SK-N-SH (cell line): ENCODE results near the gene STK35. TPM values are rescaled to one million over a fixed set of nuclear protein-coding genes. Genes with fewer than 3 reads are reported as not detected.

Experiments
- CTCF ChIA-PET: fragments of 300-600, 350-600 bp; formaldehyde crosslinking; extraction: SDS; loops from one replicate; lab custom pipeline; 2021; lab: Yijun Ruan, JAX
- POLR2A ChIA-PET: fragments of 350-600 bp; sonication (Branson Sonifier 250); formaldehyde crosslinking; extraction: SDS; loops from one replicate; lab custom pipeline; 2020; ENCODE audit warnings: antibody characterized with exemption, inconsistent platforms; lab: Yijun Ruan, JAX
- DNase-seq: peaks from one replicate; pipeline ENCODE4 v3.0.0; 2012
- H2AFZ ChIP-seq: fragments of 200-600 bp; sonication (generic); 2 replicates; pipeline ENCODE4 v1.8.1; 2016; ENCODE audit warnings: antibody characterized with exemption, mild to moderate bottlenecking, low read depth
- H3F3A ChIP-seq: fragments of 200-600 bp; sonication (generic); replicated peaks from 2 replicates; pipeline ENCODE3; 2016; ENCODE audit warnings: antibody characterized with exemption, mild to moderate bottlenecking; ENCODE audit not compliant: insufficient read depth
- H3K27ac ChIP-seq, 2 experiments: fragments of 200-500 bp in 1 of 2; fragments of 200-600 bp in 1 of 2; sonication (Bioruptor generic) in 1 of 2; sonication (generic), shearing (Covaris generic) in 1 of 2; 2 replicates each; pipeline versions ENCODE4 v1.5.1 to v1.6.1; 2014 to 2016; ENCODE audit warnings: low read depth in 2 of 2, inconsistent platforms in 1 of 2, low read length in 1 of 2, mild to moderate bottlenecking in 1 of 2, mixed read lengths in 1 of 2
- H3K27me3 ChIP-seq: fragments of 200-600 bp; sonication (generic), shearing (Covaris generic); 2 replicates; pipeline ENCODE4 v1.6.1; 2016; ENCODE audit warnings: mixed run types; ENCODE audit not compliant: insufficient read depth
- H3K36me3 ChIP-seq, 2 experiments: fragments of 200-500 bp in 1 of 2; fragments of 200-600 bp in 1 of 2; sonication (Bioruptor generic) in 1 of 2; sonication (generic) in 1 of 2; replicated peaks in 1 of 2; 2 replicates each; pipeline versions ENCODE3 to v1.5.1; 2014 to 2016; ENCODE audit warnings: low read length in 1 of 2, mild to moderate bottlenecking in 1 of 2; ENCODE audit not compliant: insufficient read depth in 2 of 2, control insufficient read depth in 1 of 2
- H3K4me1 ChIP-seq, 2 experiments: fragments of 200-500 bp in 1 of 2; fragments of 200-600 bp in 1 of 2; sonication (Bioruptor generic) in 1 of 2; sonication (generic), shearing (Covaris generic) in 1 of 2; 2 replicates each; pipeline versions ENCODE4 v1.5.1 to v1.6.1; 2014 to 2016; ENCODE audit warnings: low read depth in 1 of 2, low read length in 1 of 2, mixed run types in 1 of 2; ENCODE audit not compliant: insufficient read depth in 2 of 2, control insufficient read depth in 1 of 2
- H3K4me2 ChIP-seq: fragments of 200-600 bp; sonication (generic), shearing (Covaris generic); 2 replicates; pipeline ENCODE4 v1.6.1; 2017; ENCODE audit warnings: mixed run types
- H3K4me3 ChIP-seq, 2 experiments: fragments of 200-500 bp in 1 of 2; fragments of 200-600 bp in 1 of 2; sonication (Bioruptor generic) in 1 of 2; sonication (generic), shearing (Covaris generic) in 1 of 2; 2 replicates each; pipeline versions ENCODE4 v1.5.1 to v1.8.1; 2014 to 2016; ENCODE audit warnings: low read depth in 2 of 2, inconsistent platforms in 1 of 2, low read length in 1 of 2, mild to moderate bottlenecking in 1 of 2, mixed read lengths in 1 of 2, moderate library complexity in 1 of 2
- H3K79me2 ChIP-seq: fragments of 200-600 bp; sonication (generic); 2 replicates; pipeline ENCODE4 v1.8.1; 2017; ENCODE audit warnings: mild to moderate bottlenecking; ENCODE audit not compliant: insufficient read depth
- H3K9ac ChIP-seq: fragments of 200-600 bp; sonication (generic); 2 replicates; pipeline ENCODE4 v1.6.1; 2017; ENCODE audit warnings: mixed run types
- H3K9me2 ChIP-seq: fragments of 200-600 bp; sonication (generic); 2 replicates; pipeline ENCODE4 v1.6.1; 2017; ENCODE audit warnings: mixed run types
- H3K9me3 ChIP-seq: fragments of 200-600 bp; sonication (generic); 2 replicates; pipeline ENCODE4 v1.6.1; 2017; ENCODE audit warnings: mixed run types, mild to moderate bottlenecking, moderate library complexity
- H4K20me1 ChIP-seq: fragments of 200-600 bp; sonication (generic); 2 replicates; pipeline ENCODE4 v1.6.1; 2017; ENCODE audit warnings: mild to moderate bottlenecking, mixed run types; ENCODE audit not compliant: insufficient read depth
- EP300 ChIP-seq, 2 experiments: IDR thresholded peaks; 2 replicates each; pipeline versions ENCODE4 v1.4.0 to v1.6.1; 2012; ENCODE audit warnings: borderline replicate concordance in 1 of 2, low read depth in 1 of 2, low read length in 1 of 2
- FOSL2 ChIP-seq: IDR thresholded peaks from 2 replicates; pipeline ENCODE4 v1.4.0; 2012; ENCODE audit warnings: low read depth, mild to moderate bottlenecking, moderate library complexity, borderline replicate concordance
- JUND ChIP-seq: IDR thresholded peaks from 2 replicates; pipeline ENCODE4 v1.4.0; 2012
- POLR2AphosphoS5 ChIP-seq: IDR thresholded peaks from 2 replicates; pipeline ENCODE4 v1.6.1; 2012; ENCODE audit warnings: low read depth, low read length
- RCOR1 ChIP-seq: fragments of 150-350 bp; IDR thresholded peaks from 2 replicates; pipeline ENCODE4 v1.6.1; 2017; ENCODE audit warnings: antibody characterized with exemption, low read length
- SIN3A ChIP-seq: IDR thresholded peaks from 2 replicates; pipeline ENCODE4 v1.6.1; 2012; ENCODE audit warnings: low read depth, mild to moderate bottlenecking, low read length, moderate library complexity, borderline replicate concordance
- SMC3 ChIP-seq: IDR thresholded peaks from 2 replicates; pipeline ENCODE4 v1.6.1; 2012; ENCODE audit warnings: low read depth, low read length, improper control_type of control experiment
- TAF1 ChIP-seq: IDR thresholded peaks from 2 replicates; pipeline ENCODE4 v1.6.1; 2012; ENCODE audit warnings: low read depth, mild to moderate bottlenecking, low read length, moderate library complexity, borderline replicate concordance
- TCF12 ChIP-seq: IDR thresholded peaks from 2 replicates; pipeline ENCODE4 v1.4.0; 2012
- USF1 ChIP-seq: IDR thresholded peaks from 2 replicates; pipeline ENCODE4 v1.4.0; 2012; ENCODE audit warnings: low read depth, borderline replicate concordance
- YY1 ChIP-seq: IDR thresholded peaks from 2 replicates; pipeline ENCODE4 v1.4.0; 2012; ENCODE audit warnings: low read depth, mild to moderate bottlenecking
- ZBTB33 ChIP-seq: IDR thresholded peaks from 2 replicates; pipeline ENCODE4 v1.4.0; 2012; ENCODE audit warnings: low read depth, borderline replicate concordance
- WGBS: methylation state at CpG from one replicate; pipeline ENCODE4 v1.1.6; 2017; ENCODE audit warnings: low lambda C conversion rate; 5-methylcytosine and 5-hydroxymethylcytosine counted together
- polyA plus RNA-seq, 3 experiments: library from polyadenylated mRNA; depleted of rRNA; stranded (reverse); fragments of >200 nt; gene quantifications; 2 replicates each; pipeline ENCODE4 v1.2.3, GENCODE V29; 2012
- TF ChIP-seq, protein P1 (sequence below): IDR thresholded peaks from 2 replicates; pipeline ENCODE4 v1.6.1; 2012; ENCODE audit warnings: mild to moderate bottlenecking, low read depth, low read length, moderate library complexity

STK35 gene
- polyA plus RNA-seq, 1 of the 3 experiments (the other 2 are of a cell fraction): 6.7 TPM

DNA sequence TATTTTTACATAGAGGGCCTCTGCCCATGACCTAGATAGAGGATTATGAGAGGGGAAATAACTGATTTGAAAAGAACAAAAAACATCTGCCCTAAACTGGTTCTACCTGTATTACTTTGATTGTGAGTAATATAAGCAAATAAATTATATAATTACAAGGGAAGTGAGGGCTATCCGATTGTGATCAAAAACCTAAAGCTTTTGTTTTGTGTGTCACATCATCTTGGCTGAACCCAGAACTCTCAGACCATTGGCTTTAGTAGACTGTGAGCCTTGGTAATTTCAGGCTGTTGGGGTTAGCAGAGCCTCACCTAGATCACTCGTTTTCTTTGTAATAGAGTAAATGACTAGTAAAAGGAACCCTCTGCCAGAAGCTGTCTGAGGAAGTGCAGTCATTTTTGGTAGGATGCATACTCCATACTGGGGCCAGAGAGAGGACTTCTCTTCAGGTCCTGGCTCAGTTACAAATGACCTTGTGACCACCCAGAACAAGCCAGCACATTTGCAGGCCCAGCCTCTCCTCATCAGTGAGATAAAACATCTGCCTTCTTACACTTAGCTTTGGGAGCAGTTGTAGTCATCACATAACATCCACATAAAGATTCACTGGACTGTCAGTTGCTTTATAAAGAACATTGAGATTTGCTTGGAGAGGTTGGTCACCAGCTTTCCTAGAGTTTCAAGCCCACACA, 13.5 kb downstream of the STK35 start:
- TF ChIP-seq YY1: no peak
- TF ChIP-seq TCF12: no peak
- no peak for TF ChIP-seq ZBTB33
- no peak for TF ChIP-seq USF1
- no peak for TF ChIP-seq EP300 (IDR thresholded peaks at IDR 0.05; ENCODE audit: borderline replicate concordance in 1 of 2, low read depth in 1 of 2, low read length in 1 of 2)
- TF ChIP-seq JUND: no peak
- TF ChIP-seq POLR2AphosphoS5: no peak
- no peak for TF ChIP-seq SIN3A
- peaks cover 67% of the 10 kb centered on the region for H4K20me1 ChIP-seq
- WGBS: 78% methylated on average over 2 of the region's 2 CpGs
- no peak overlapping the region for H3K9ac ChIP-seq
- H3K36me3 ChIP-seq: peaks cover 22 to 40% of the 10 kb centered on the region in 2 experiments
- H3K9me2 ChIP-seq: no peaks in the 10 kb centered on the region
- peaks cover 99% of the 10 kb centered on the region for H3K79me2 ChIP-seq
- H2AFZ ChIP-seq: no peak overlapping the region
- H3K27me3 ChIP-seq: no peaks in the 10 kb centered on the region
- no peak overlapping the region for H3K4me3 ChIP-seq
- H3K4me2 ChIP-seq: no peak overlapping the region
- no peaks in the 10 kb centered on the region for H3K9me3 ChIP-seq
- no peaks in the 10 kb centered on the region for H3F3A ChIP-seq
- ChIA-PET CTCF (interaction anchor here (0.8 kb wide), 1 partner anchor 108 kb away, joined by 3 read pairs; no protein-coding TSS in a partner anchor), POLR2A (no interaction called here)
- peaks cover 2 to 3% of the 10 kb centered on the region in 2 experiments; a peak in 3 of 4 replicates for H3K4me1 ChIP-seq
- H3K27ac ChIP-seq: no peak overlapping the region
- DNase-seq: no peak

- WGBS: 90% methylated on average over 6 of the region's 9 CpGs
- CTCF ChIA-PET: no interaction called here
- Histone ChIP-seq H3K27me3 (no peaks in the 10 kb centered on the region), H3K9me2 (no peaks in the 10 kb centered on the region), H3K4me3 (no peak overlapping the region), H3K9ac (no peak overlapping the region), H3K27ac (no peak overlapping the region), H3F3A (no peaks in the 10 kb centered on the region), H3K36me3 (peaks cover 22 to 37% of the 10 kb centered on the region in 2 experiments), H3K9me3 (no peaks in the 10 kb centered on the region), H4K20me1 (peaks cover 58% of the 10 kb centered on the region), H3K4me1 (peaks cover 0 to 2% of the 10 kb centered on the region in 2 experiments; a peak in 2 of 4 replicates), H2AFZ (no peak overlapping the region), H3K79me2 (peaks cover 99% of the 10 kb centered on the region), H3K4me2 (no peak overlapping the region)
- TF ChIP-seq POLR2AphosphoS5 (no peak), FOSL2 (no peak), SMC3 (no peak), TAF1 (no peak), RCOR1 (no peak), JUND (no peak)
- TF ChIP-seq, protein P1, sequence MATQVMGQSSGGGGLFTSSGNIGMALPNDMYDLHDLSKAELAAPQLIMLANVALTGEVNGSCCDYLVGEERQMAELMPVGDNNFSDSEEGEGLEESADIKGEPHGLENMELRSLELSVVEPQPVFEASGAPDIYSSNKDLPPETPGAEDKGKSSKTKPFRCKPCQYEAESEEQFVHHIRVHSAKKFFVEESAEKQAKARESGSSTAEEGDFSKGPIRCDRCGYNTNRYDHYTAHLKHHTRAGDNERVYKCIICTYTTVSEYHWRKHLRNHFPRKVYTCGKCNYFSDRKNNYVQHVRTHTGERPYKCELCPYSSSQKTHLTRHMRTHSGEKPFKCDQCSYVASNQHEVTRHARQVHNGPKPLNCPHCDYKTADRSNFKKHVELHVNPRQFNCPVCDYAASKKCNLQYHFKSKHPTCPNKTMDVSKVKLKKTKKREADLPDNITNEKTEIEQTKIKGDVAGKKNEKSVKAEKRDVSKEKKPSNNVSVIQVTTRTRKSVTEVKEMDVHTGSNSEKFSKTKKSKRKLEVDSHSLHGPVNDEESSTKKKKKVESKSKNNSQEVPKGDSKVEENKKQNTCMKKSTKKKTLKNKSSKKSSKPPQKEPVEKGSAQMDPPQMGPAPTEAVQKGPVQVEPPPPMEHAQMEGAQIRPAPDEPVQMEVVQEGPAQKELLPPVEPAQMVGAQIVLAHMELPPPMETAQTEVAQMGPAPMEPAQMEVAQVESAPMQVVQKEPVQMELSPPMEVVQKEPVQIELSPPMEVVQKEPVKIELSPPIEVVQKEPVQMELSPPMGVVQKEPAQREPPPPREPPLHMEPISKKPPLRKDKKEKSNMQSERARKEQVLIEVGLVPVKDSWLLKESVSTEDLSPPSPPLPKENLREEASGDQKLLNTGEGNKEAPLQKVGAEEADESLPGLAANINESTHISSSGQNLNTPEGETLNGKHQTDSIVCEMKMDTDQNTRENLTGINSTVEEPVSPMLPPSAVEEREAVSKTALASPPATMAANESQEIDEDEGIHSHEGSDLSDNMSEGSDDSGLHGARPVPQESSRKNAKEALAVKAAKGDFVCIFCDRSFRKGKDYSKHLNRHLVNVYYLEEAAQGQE: no peak
- no peak for DNase-seq
- POLR2A ChIA-PET: no interaction called here
These were observed 14.7 kb downstream of the STK35 start for GRCh38 chr20:2116170-2116940.
